Activated gamma-delta T cell (primary cell): ENCODE data around the gene TRIM14.
"Not testable (repeated sequence)": the region's sequence is repeated elsewhere in the genome, so short reads cannot be mapped to it uniquely, and the experiment has no call there.

Experiments used
- DNase-seq: peaks from one replicate; lab custom pipeline; 2025; lab: John Stamatoyannopoulos, UW

TRIM14 gene

GRCh38 chr9:98049288-98050072 lies 69.5 kb downstream of the TRIM14 start:
- no peak for DNase-seq

GRCh38 chr9:98047002-98047401 lies 72.0 kb downstream of the TRIM14 start:
- DNase-seq = no peak

GRCh38 chr9:98046180-98046543 lies 72.9 kb downstream of the TRIM14 start:
- no peak for DNase-seq

- DNase-seq = no peak
Observed at GRCh38 chr9:98045234-98046179, 73.5 kb downstream of the TRIM14 start.

- DNase-seq = no peak
Observed at GRCh38 chr9:98043915-98044314, 75.1 kb downstream of the TRIM14 start.

GRCh38 chr9:98040212-98040611 lies 78.8 kb downstream of the TRIM14 start:
- DNase-seq = no peak

- no peak for DNase-seq
Observed at GRCh38 chr9:98039607-98040017, 79.4 kb downstream of the TRIM14 start.

- no peak for DNase-seq
Observed at GRCh38 chr9:98038958-98039357, 80.1 kb downstream of the TRIM14 start.

GRCh38 chr9:98037357-98037756 lies 81.7 kb downstream of the TRIM14 start:
- DNase-seq = no peak

GRCh38 chr9:98034593-98035546 lies 84.2 kb downstream of the TRIM14 start:
- no peak for DNase-seq

GRCh38 chr9:98031935-98032334 lies 87.1 kb downstream of the TRIM14 start:
- no peak for DNase-seq

- DNase-seq = no peak
Observed at GRCh38 chr9:98031169-98031568, 87.9 kb downstream of the TRIM14 start.

GRCh38 chr9:98024702-98025101 lies 94.3 kb downstream of the TRIM14 start:
- no peak for DNase-seq

- no peak for DNase-seq
Observed at GRCh38 chr9:98022447-98022846, 96.6 kb downstream of the TRIM14 start.

- DNase-seq = no peak
Observed at GRCh38 chr9:98021306-98022040, 97.5 kb downstream of the TRIM14 start.

- DNase-seq = no peak
Observed at GRCh38 chr9:98020476-98021145, 98.4 kb downstream of the TRIM14 start.

- DNase-seq = not testable (repeated sequence)
Observed at GRCh38 chr9:98019869-98020268, 99.2 kb downstream of the TRIM14 start.
